Glutamatergic neuron (in vitro differentiated cells): ENCODE results near the gene MAST4. TPM values are rescaled to one million over a fixed set of nuclear protein-coding genes. Genes with fewer than 3 reads are reported as not detected.

Experiments
- DNase-seq: peaks from one replicate; pipeline ENCODE4 v3.0.0; 2022
- H3K27ac Mint-ChIP-seq: one replicate; pipeline ENCODE4 v1.8.0; 2020; ENCODE audit warnings: mild to moderate bottlenecking, mixed read lengths, inconsistent platforms; ENCODE audit not compliant: unreplicated experiment
- H3K27me3 Mint-ChIP-seq: one replicate; pipeline ENCODE4 v1.8.0; 2020; ENCODE audit warnings: mild to moderate bottlenecking, moderate library complexity, mixed read lengths, inconsistent platforms; ENCODE audit not compliant: unreplicated experiment
- H3K36me3 Mint-ChIP-seq: one replicate; pipeline ENCODE4 v1.8.0; 2020; ENCODE audit warnings: mild to moderate bottlenecking, mixed read lengths, inconsistent platforms; ENCODE audit not compliant: unreplicated experiment
- H3K4me1 Mint-ChIP-seq: one replicate; pipeline ENCODE4 v1.8.0; 2020; ENCODE audit warnings: mild to moderate bottlenecking, low read depth, mixed read lengths, inconsistent platforms; ENCODE audit not compliant: unreplicated experiment
- H3K4me3 Mint-ChIP-seq: one replicate; pipeline ENCODE4 v1.8.0; 2020; ENCODE audit warnings: mild to moderate bottlenecking, mixed read lengths, inconsistent platforms; ENCODE audit not compliant: unreplicated experiment
- H3K9me3 Mint-ChIP-seq: one replicate; pipeline ENCODE4 v1.8.0; 2020; ENCODE audit warnings: mild to moderate bottlenecking, moderate library complexity, mixed read lengths, inconsistent platforms; ENCODE audit not compliant: unreplicated experiment
- CTCF ChIP-seq: fragments of 200-600 bp; sonication (generic); IDR thresholded peaks from one replicate; pipeline ENCODE4 v1.5.0; 2021; ENCODE audit not compliant: partially characterized antibody, unreplicated experiment
- total RNA-seq: library from RNA; stranded (reverse); fragmentation: NEBNext Ultra II Directional; extraction: Animal tissue kit (Norgen Biotek cat#: 25700); gene quantifications from one replicate; pipeline ENCODE4 v1.2.1, GENCODE V29; 2021; ENCODE audit not compliant: unreplicated experiment

MAST4 gene
- total RNA-seq, 1 donor from 2014 or later = 11.5 TPM

DNA sequence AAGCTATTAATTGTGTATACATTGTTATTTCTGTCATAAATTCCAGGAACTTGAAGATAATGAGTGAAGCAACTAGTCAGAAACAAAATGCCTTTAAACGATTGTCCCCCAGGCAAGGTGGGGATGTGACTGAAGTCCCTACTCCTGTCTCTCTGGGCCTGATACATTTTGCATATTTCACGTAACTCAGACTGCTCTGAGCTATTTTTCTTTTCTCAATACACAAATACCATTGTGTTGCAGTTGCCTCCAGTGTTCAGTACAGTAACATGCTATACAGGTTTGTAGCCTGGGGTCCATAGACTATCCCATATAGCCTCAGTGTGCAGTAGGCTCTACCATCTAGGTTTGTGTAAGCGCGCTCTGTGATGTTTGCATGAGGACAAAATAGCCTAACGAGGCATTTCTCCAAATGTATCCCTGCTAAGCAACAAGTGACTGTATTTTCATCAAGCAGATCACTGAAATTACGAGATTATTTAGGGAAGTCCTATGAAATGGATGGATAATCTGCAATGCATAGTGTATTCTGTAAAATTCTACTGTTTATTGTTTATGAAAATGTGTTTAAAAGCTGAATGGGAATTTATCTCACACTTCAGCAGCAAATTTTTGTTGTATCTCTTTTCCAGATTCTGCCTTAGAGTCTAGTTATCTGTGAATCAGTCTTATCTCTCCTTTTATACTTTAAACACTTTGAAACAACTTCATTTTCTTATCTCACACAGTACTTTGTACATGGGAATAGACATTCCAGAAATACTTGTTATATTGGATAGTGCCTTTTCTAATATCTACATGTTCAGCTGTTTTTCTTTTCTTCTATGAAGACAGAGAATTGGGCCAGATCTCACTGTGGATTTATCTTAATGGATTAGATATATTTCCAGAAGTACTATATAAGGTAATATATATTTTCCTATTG is 449.9 kb downstream of the MAST4 start:
- no peaks in the 10 kb centered on the region for H3K9me3 Mint-ChIP-seq
- H3K27ac Mint-ChIP-seq = no peak overlapping the region
- H3K27me3 Mint-ChIP-seq = no peaks in the 10 kb centered on the region
- DNase-seq = no peak
- no peaks in the 10 kb centered on the region for H3K4me1 Mint-ChIP-seq
- no peak overlapping the region for H3K4me3 Mint-ChIP-seq
- TF ChIP-seq CTCF = no peak
- no peaks in the 10 kb centered on the region for H3K36me3 Mint-ChIP-seq

GRCh38 chr5:67047160-67047559 is 451.0 kb downstream of the MAST4 start:
- H3K9me3 Mint-ChIP-seq = no peaks in the 10 kb centered on the region
- no peaks in the 10 kb centered on the region for H3K4me1 Mint-ChIP-seq
- H3K4me3 Mint-ChIP-seq = no peak overlapping the region
- DNase-seq = no peak
- no peaks in the 10 kb centered on the region for H3K36me3 Mint-ChIP-seq
- H3K27me3 Mint-ChIP-seq = no peaks in the 10 kb centered on the region
- H3K27ac Mint-ChIP-seq = no peak overlapping the region
- no peak for TF ChIP-seq CTCF

GRCh38 chr5:67047616-67048015 is 451.4 kb downstream of the MAST4 start:
- DNase-seq = no peak
- Mint-ChIP-seq H3K27me3 (no peaks in the 10 kb centered on the region), H3K36me3 (no peaks in the 10 kb centered on the region), H3K4me3 (no peak overlapping the region), H3K27ac (no peak overlapping the region), H3K9me3 (no peaks in the 10 kb centered on the region), H3K4me1 (no peaks in the 10 kb centered on the region)
- TF ChIP-seq CTCF = no peak

DNA sequence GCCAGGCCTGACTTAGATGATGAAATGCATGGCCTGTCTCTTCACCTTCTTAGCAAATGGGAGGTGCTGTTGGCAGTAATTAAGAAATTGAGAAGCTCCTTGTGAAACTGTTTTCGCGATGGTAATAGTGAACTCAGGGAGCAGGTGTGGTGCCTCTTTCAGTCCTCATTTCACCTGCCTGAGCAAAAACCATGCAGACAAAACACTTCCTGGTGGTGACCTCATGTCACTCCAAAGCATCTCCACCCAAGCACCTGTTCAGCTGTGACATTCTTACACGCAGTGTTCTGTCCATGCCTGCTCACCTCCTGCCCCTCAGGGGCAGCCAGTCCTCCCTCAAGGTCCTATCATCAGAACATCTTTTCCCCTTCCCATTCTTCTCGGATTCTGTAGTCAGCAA is 453.9 kb downstream of the MAST4 start:
- no peaks in the 10 kb centered on the region for H3K4me1 Mint-ChIP-seq
- no peaks in the 10 kb centered on the region for H3K9me3 Mint-ChIP-seq
- no peak overlapping the region for H3K27ac Mint-ChIP-seq
- H3K27me3 Mint-ChIP-seq = no peaks in the 10 kb centered on the region
- no peak overlapping the region for H3K4me3 Mint-ChIP-seq
- no peak for DNase-seq
- no peak for TF ChIP-seq CTCF
- H3K36me3 Mint-ChIP-seq = no peaks in the 10 kb centered on the region

DNA sequence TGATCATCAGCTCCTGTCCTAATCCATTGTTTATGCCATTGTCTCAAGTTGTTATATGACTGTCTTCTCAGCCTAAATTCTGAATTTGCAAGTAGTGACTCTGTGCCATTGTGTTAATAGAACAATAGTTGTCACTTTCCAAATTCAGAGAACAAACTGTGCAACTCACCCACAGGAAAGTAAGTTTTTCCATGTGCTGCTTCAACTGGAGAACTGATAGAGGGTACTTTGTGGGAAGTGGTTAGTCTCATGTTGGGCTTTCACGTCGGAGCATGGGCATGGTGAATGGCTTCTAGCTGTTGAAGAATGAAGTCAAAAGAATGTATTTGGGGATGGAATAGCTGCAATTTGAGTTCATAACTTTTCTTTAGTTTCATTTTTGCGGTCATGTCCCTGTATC is 454.4 kb downstream of the MAST4 start:
- H3K27ac Mint-ChIP-seq = no peak overlapping the region
- H3K9me3 Mint-ChIP-seq = no peaks in the 10 kb centered on the region
- H3K4me3 Mint-ChIP-seq = no peak overlapping the region
- no peaks in the 10 kb centered on the region for H3K4me1 Mint-ChIP-seq
- TF ChIP-seq CTCF = no peak
- no peaks in the 10 kb centered on the region for H3K27me3 Mint-ChIP-seq
- DNase-seq = no peak
- no peaks in the 10 kb centered on the region for H3K36me3 Mint-ChIP-seq
